B cell (primary cell): Measurements from ENCODE around the gene UBAC1. TPM values are rescaled to one million over a fixed set of nuclear protein-coding genes. Genes with fewer than 3 reads are reported as not detected.

Source experiments
- ATAC-seq: fragments of 200-7000 bp; cut with Tn5 transposase; one replicate; pipeline ENCODE4 v1.10.0; 2021; ENCODE audit warnings: low read depth, mild to moderate bottlenecking, moderate number of reproducible peaks, moderate library complexity
- CTCF ChIA-PET: fragments of 350-600 bp; sonication (Branson Sonifier 250); formaldehyde crosslinking; loops from one replicate; lab custom pipeline; 2021; ENCODE audit warnings: antibody characterized with exemption, inconsistent platforms; lab: Charles Lee
- POLR2A ChIA-PET: fragments of 350-600 bp; sonication (Branson Sonifier 250); formaldehyde crosslinking; loops from one replicate; lab custom pipeline; 2021; ENCODE audit warnings: antibody characterized with exemption; lab: Charles Lee
- DNase-seq: peaks from one replicate; pipeline ENCODE4 v3.0.0; 2013
- H2AFZ ChIP-seq: 2 replicates; pipeline ENCODE4 v1.6.1; 2012; ENCODE audit warnings: mild to moderate bottlenecking, low read depth, low read length; ENCODE audit not compliant: insufficient read depth, poor library complexity, severe bottlenecking
- H3K27ac ChIP-seq, 2 donors: 1 replicate in 1 of 2; 2 replicates in 1 of 2; pipeline ENCODE4 v1.5.1; 2012 to 2013; ENCODE audit warnings: low read length in 2 of 2, mild to moderate bottlenecking in 2 of 2, moderate library complexity in 1 of 2
- H3K27me3 ChIP-seq, 4 experiments: fragments of 200-600 bp in 1 of 4; sonication (generic) in 1 of 4; replicated peaks in 1 of 4; 1 replicate in 2 of 4; 2 replicates in 2 of 4; pipeline versions ENCODE4 v1.6.1 to v1.7.0; 2013 to 2016; ENCODE audit warnings: low read length in 3 of 4, mild to moderate bottlenecking in 2 of 4, mixed read lengths in 1 of 4, moderate library complexity in 1 of 4; ENCODE audit not compliant: insufficient read depth in 4 of 4, control insufficient read depth in 3 of 4; ENCODE audit errors: control extremely low read depth in 1 of 4
- H3K36me3 ChIP-seq, 2 experiments: replicated peaks in 1 of 2; 1 replicate in 1 of 2; 2 replicates in 1 of 2; pipeline versions ENCODE4 v1.6.1 to v1.7.1; 2013; ENCODE audit warnings: low read length in 1 of 2; ENCODE audit not compliant: insufficient read depth in 2 of 2, control insufficient read depth in 1 of 2; ENCODE audit errors: control extremely low read depth in 1 of 2, extremely low read depth in 1 of 2
- H3K4me1 ChIP-seq, 2 donors: fragments of 200-600 bp in 1 of 2; sonication (generic) in 1 of 2; 1 replicate in 1 of 2; 2 replicates in 1 of 2; pipeline versions ENCODE4 v1.5.1 to v1.6.1; 2013 to 2017; ENCODE audit warnings: low read length in 2 of 2; ENCODE audit not compliant: control insufficient read depth in 2 of 2, insufficient read depth in 2 of 2
- H3K4me2 ChIP-seq: replicated peaks from 2 replicates; pipeline ENCODE3; 2012; ENCODE audit warnings: mild to moderate bottlenecking, low read depth, low read length; ENCODE audit not compliant: poor library complexity, severe bottlenecking
- H3K4me3 ChIP-seq, 5 experiments: fragments of 200-600 bp in 1 of 5; sonication (generic) in 1 of 5; 1 replicate in 3 of 5; 2 replicates in 2 of 5; pipeline versions ENCODE4 v1.5.1 to v1.7.0; 2011 to 2016; ENCODE audit warnings: low read length in 4 of 5, mild to moderate bottlenecking in 4 of 5, low read depth in 2 of 5, control low read depth in 1 of 5, moderate library complexity in 1 of 5; ENCODE audit not compliant: insufficient read depth in 1 of 5; ENCODE audit errors: control extremely low read depth in 1 of 5, extremely low read depth in 1 of 5
- H3K79me2 ChIP-seq: fragments of 200-600 bp; sonication (generic); one replicate; pipeline ENCODE4 v1.6.0; 2016; ENCODE audit warnings: low read length; ENCODE audit not compliant: control insufficient read depth, insufficient read depth
- H3K9ac ChIP-seq: fragments of 200-600 bp; sonication (generic); 2 replicates; pipeline ENCODE4 v1.6.1; 2017; ENCODE audit warnings: mild to moderate bottlenecking, low read length, moderate library complexity
- H3K9me3 ChIP-seq, 3 donors: one replicate each; pipeline versions ENCODE4 v1.6.1 to v1.7.1; 2013; ENCODE audit warnings: low read length in 2 of 3; ENCODE audit not compliant: control insufficient read depth in 2 of 3, insufficient read depth in 1 of 3; ENCODE audit errors: control extremely low read depth in 1 of 3
- H4K20me1 ChIP-seq: 2 replicates; pipeline ENCODE4 v1.6.0; 2012; ENCODE audit warnings: mild to moderate bottlenecking, low read length; ENCODE audit not compliant: insufficient read depth, control insufficient read depth, poor library complexity, severe bottlenecking
- H3K27ac Mint-ChIP-seq: one replicate; pipeline ENCODE4 v1.8.0; 2021; ENCODE audit warnings: mixed read lengths
- H3K27me3 Mint-ChIP-seq: one replicate; pipeline ENCODE4 v1.8.0; 2021; ENCODE audit warnings: mixed read lengths
- H3K4me1 Mint-ChIP-seq: one replicate; pipeline ENCODE4 v1.8.0; 2021; ENCODE audit warnings: mixed read lengths
- H3K4me3 Mint-ChIP-seq: one replicate; pipeline ENCODE4 v1.8.0; 2021; ENCODE audit warnings: mixed read lengths
- H3K9me3 Mint-ChIP-seq: one replicate; pipeline ENCODE4 v1.8.0; 2022; ENCODE audit warnings: mixed read lengths; ENCODE audit not compliant: insufficient read depth
- CTCF ChIP-seq: fragments of 200-600 bp; IDR thresholded peaks from one replicate; pipeline ENCODE4 v1.8.0; 2022; ENCODE audit warnings: antibody characterized with exemption, mild to moderate bottlenecking
- EZH2 ChIP-seq: IDR thresholded peaks from 2 replicates; pipeline ENCODE4 v1.6.1; 2012; ENCODE audit warnings: borderline replicate concordance, low read depth, mild to moderate bottlenecking, moderate library complexity, low read length; ENCODE audit not compliant: insufficient read depth, poor library complexity, severe bottlenecking
- WGBS: methylation state at CpG from one replicate; pipeline ENCODE4 v1.1.5; 2013; ENCODE audit warnings: missing lambda C conversion rate; ENCODE audit not compliant: insufficient coverage; 5-methylcytosine and 5-hydroxymethylcytosine counted together
- intact Hi-C: fragments of 100-400 bp; cut with micrococcal nuclease; formaldehyde crosslinking; loops from one replicate; pipeline ENCODE4 v1.10.0; 2022
- polyA plus RNA-seq: library from polyadenylated mRNA; depleted of rRNA; stranded (reverse); fragments of >200 nt; gene quantifications from 2 replicates; pipeline ENCODE4 v1.2.3, GENCODE V29; 2012
- total RNA-seq, 2 donors: library from RNA; stranded (reverse); fragments of 120-200 nt in 1 of 2; gene quantifications; 1 replicate in 1 of 2; 2 replicates in 1 of 2; pipeline versions ENCODE4 v1.2.3 to v1.2.4, GENCODE V29; 2013 to 2022

UBAC1 gene
- total and polyA plus RNA-seq, 2 donors (not counting 1 experiment from before 2014, with no cell fraction given) = 30.8 to 31.1 TPM

DNA sequence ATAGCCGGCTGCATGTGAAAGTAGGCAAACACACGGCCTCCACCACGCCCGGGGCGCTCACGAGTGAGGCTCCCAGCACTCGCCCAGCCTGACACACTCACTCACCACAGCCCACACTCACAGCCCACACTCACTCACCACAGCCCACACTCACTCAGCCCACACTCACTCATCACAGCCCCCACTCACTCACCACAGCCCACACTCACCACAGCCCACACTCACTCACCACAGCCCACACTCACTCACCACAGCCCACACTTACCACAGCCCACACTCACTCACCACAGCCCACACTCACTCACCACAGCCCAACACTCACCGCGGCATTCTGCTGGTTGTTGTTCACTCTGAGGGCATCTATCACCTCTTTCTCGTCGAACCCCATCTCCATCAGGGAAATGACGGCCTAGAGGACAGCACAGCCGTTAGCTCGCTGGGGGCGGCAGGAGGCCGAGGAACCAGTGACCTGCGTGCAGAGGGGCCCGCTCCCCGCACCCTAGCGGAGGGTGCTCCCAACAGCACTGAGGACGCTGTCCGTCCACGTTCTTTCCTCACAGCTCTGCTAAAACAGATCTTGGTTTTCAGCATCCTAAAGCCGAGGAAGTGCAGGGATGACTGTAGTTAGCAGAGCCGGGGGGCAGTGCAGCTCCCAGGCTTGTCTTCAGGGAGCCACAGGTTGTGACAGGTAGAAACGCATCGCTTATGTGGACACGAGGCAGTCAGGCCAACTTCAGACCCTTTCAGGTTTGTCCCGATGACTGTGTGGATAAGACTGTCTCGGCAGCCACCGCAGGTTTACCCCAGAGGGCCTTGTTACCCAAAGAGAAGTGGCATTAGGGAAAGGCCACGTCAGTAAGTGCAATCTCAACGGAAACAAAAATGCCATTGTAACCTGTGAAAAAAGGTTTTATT lies 21.6 kb downstream of the UBAC1 start:
- peak overlapping the region; percentile 32 for H3K27ac Mint-ChIP-seq
- H3K4me1 ChIP-seq = no peaks in the 10 kb centered on the region
- ATAC-seq = no peak
- H3K9me3 ChIP-seq = peaks cover 0 to 6% (median 0%) of the 10 kb centered on the region in 3 donors
- H4K20me1 ChIP-seq = no peaks in the 10 kb centered on the region
- POLR2A ChIA-PET = interaction anchor here (0.7 kb wide), 1 partner anchor 694 kb away, joined by 5 read pairs; no protein-coding TSS in a partner anchor
- H3K4me3 ChIP-seq = no peak overlapping the region
- intact Hi-C loops = no loop called here
- no peaks in the 10 kb centered on the region for H3K79me2 ChIP-seq
- CTCF ChIA-PET = no interaction called here
- no peaks in the 10 kb centered on the region for H3K27me3 ChIP-seq
- no peak overlapping the region for H3K4me2 ChIP-seq
- WGBS = 90% methylated on average over 30 of the region's 33 CpGs
- no peak overlapping the region for H3K9ac ChIP-seq
- H3K27ac ChIP-seq = no peak overlapping the region
- no peaks in the 10 kb centered on the region for H3K9me3 Mint-ChIP-seq
- no peak for TF ChIP-seq EZH2
- TF ChIP-seq CTCF = no peak
- no peaks in the 10 kb centered on the region for H3K27me3 Mint-ChIP-seq
- peaks cover 7 to 55% of the 10 kb centered on the region in 2 experiments for H3K36me3 ChIP-seq
- no peaks in the 10 kb centered on the region for H3K4me1 Mint-ChIP-seq
- no peak overlapping the region for H3K4me3 Mint-ChIP-seq
- H2AFZ ChIP-seq = no peak overlapping the region
- no peak for DNase-seq
